Neural progenitor cell (in vitro differentiated cells): Measurements from ENCODE around the gene MYD88. TPM values are rescaled to one million over a fixed set of nuclear protein-coding genes. Genes with fewer than 3 reads are reported as not detected.

ENCODE experiments used
- DNase-seq: peaks from one replicate; pipeline ENCODE4 v3.0.0-alpha.2; 2016; ENCODE audit warnings: low spot score
- H2AFZ ChIP-seq: fragments of 200-600 bp; sonication (generic); replicated peaks from 2 replicates; pipeline ENCODE4 v1.6.1; 2016; ENCODE audit warnings: antibody characterized with exemption
- H3F3A ChIP-seq: fragments of 200-600 bp; sonication (generic); 2 replicates; pipeline ENCODE4 v1.6.1; 2016; ENCODE audit warnings: antibody characterized with exemption, low read depth
- H3K27ac ChIP-seq: fragments of 200-600 bp; sonication (generic); 2 replicates; pipeline ENCODE4 v1.5.1; 2016; ENCODE audit warnings: mild to moderate bottlenecking
- H3K27me3 ChIP-seq: fragments of 200-600 bp; sonication (generic); 2 replicates; pipeline ENCODE4 v1.6.1; 2016; ENCODE audit warnings: mild to moderate bottlenecking, moderate library complexity
- H3K36me3 ChIP-seq: fragments of 200-600 bp; sonication (generic); 2 replicates; pipeline ENCODE4 v1.5.1; 2016
- H3K4me1 ChIP-seq: fragments of 200-600 bp; sonication (generic); 2 replicates; pipeline ENCODE4 v1.6.1; 2016; ENCODE audit warnings: mixed run types
- H3K4me2 ChIP-seq: fragments of 200-600 bp; sonication (generic); 2 replicates; pipeline ENCODE4 v1.6.1; 2016
- H3K4me3 ChIP-seq: fragments of 200-600 bp; sonication (generic); 2 replicates; pipeline ENCODE4 v1.5.1; 2016
- H3K79me2 ChIP-seq: fragments of 200-600 bp; sonication (generic); 2 replicates; pipeline ENCODE4 v1.6.1; 2016; ENCODE audit warnings: low read depth
- H3K9ac ChIP-seq: fragments of 200-600 bp; sonication (generic); 2 replicates; pipeline ENCODE4 v1.6.1; 2016
- H3K9me3 ChIP-seq: fragments of 200-600 bp; sonication (generic); 2 replicates; pipeline ENCODE4 v1.5.1; 2016; ENCODE audit warnings: low read depth
- H4K20me1 ChIP-seq: fragments of 200-600 bp; sonication (generic); 2 replicates; pipeline ENCODE4 v1.6.1; 2016; ENCODE audit warnings: low read depth
- H3K27ac Mint-ChIP-seq: 3 replicates; pipeline ENCODE4 v1.8.0; 2021; ENCODE audit warnings: mixed read lengths
- H3K27me3 Mint-ChIP-seq: 2 replicates; pipeline ENCODE4 v1.8.0; 2022; ENCODE audit warnings: low read depth, mild to moderate bottlenecking, inconsistent platforms, moderate library complexity, mixed read lengths; ENCODE audit not compliant: insufficient read depth
- H3K36me3 Mint-ChIP-seq: 3 replicates; pipeline ENCODE4 v1.8.0; 2021; ENCODE audit warnings: mixed read lengths
- H3K4me1 Mint-ChIP-seq: 3 replicates; pipeline ENCODE4 v1.8.0; 2021; ENCODE audit warnings: mixed read lengths
- H3K4me3 Mint-ChIP-seq: 3 replicates; pipeline ENCODE4 v1.8.0; 2021; ENCODE audit warnings: mild to moderate bottlenecking, moderate library complexity, mixed read lengths
- H3K9me3 Mint-ChIP-seq: 3 replicates; pipeline ENCODE4 v1.8.0; 2020; ENCODE audit warnings: mixed read lengths
- EZH2 ChIP-seq: fragments of 200-600 bp; sonication (generic); IDR thresholded peaks from 2 replicates; pipeline ENCODE4 v1.6.1; 2017; ENCODE audit warnings: antibody characterized with exemption, mild to moderate bottlenecking, moderate library complexity
- EZH2phosphoT487 ChIP-seq: fragments of 200-600 bp; sonication (generic); IDR thresholded peaks from 2 replicates; pipeline ENCODE4 v1.6.1; 2017; ENCODE audit warnings: antibody characterized with exemption
- total RNA-seq: library from RNA; depleted of rRNA; stranded (reverse); fragments of >200 nt; gene quantifications from 2 replicates; pipeline ENCODE4 v1.2.3, GENCODE V29; 2015; ENCODE audit warnings: low replicate concordance
- TF ChIP-seq, protein P1 (sequence below): fragments of 200-600 bp; sonication (generic); IDR thresholded peaks from 2 replicates; pipeline ENCODE4 v1.5.1; 2017; ENCODE audit warnings: antibody characterized with exemption, mild to moderate bottlenecking

Gene MYD88
- total RNA-seq, 1 donor from 2014 or later = 3.1 TPM

DNA sequence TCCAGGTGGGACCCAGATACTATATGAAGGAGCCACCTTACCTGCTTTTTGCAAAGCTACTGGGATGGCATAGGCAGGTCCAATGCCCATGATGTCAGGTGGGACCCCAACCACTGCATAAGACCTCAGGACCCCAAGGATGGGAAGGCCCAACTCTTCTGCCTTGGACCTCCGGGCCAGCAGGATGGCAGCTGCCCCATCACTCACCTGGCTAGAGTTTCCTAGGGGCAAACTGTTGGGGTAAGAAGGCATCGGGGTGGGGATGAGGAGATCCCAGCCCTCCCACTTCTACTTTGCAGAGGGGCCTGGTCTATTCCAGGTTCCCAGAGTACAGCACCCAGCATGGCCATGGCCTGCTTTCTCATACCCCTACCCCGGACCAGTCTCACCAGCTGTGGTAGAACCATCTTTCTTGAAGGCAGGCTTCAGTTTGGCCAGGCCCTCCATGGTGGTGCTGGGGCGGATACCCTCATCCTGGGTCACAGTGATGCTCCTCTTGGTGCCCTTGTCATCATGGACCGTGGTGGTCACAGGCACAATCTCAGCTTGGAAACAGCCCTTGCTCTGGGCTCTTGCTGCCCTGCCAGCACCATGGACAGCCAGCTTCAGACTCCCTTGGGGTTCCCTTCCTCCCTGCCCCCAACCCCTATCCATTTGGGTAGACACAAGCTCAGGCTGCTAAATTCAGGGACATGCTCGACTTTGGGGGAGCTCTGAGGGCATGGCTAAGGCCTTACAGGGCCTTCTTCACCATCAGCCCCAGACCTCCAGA lies 12.2 kb upstream of the MYD88 start:
- Histone ChIP-seq H3K27ac (no peak overlapping the region), H3F3A (no peaks in the 10 kb centered on the region), H3K4me1 (no peaks in the 10 kb centered on the region), H3K36me3 (no peaks in the 10 kb centered on the region), H3K27me3 (no peaks in the 10 kb centered on the region), H4K20me1 (peaks cover 6% of the 10 kb centered on the region), H3K4me3 (no peak overlapping the region), H3K79me2 (no peaks in the 10 kb centered on the region), H3K4me2 (no peak overlapping the region), H3K9ac (no peak overlapping the region), H3K9me3 (no peaks in the 10 kb centered on the region), H2AFZ (no peak overlapping the region)
- no peak overlapping the region for H3K4me3 Mint-ChIP-seq
- no peaks in the 10 kb centered on the region for H3K27me3 Mint-ChIP-seq
- DNase-seq = no peak
- TF ChIP-seq, protein P1, sequence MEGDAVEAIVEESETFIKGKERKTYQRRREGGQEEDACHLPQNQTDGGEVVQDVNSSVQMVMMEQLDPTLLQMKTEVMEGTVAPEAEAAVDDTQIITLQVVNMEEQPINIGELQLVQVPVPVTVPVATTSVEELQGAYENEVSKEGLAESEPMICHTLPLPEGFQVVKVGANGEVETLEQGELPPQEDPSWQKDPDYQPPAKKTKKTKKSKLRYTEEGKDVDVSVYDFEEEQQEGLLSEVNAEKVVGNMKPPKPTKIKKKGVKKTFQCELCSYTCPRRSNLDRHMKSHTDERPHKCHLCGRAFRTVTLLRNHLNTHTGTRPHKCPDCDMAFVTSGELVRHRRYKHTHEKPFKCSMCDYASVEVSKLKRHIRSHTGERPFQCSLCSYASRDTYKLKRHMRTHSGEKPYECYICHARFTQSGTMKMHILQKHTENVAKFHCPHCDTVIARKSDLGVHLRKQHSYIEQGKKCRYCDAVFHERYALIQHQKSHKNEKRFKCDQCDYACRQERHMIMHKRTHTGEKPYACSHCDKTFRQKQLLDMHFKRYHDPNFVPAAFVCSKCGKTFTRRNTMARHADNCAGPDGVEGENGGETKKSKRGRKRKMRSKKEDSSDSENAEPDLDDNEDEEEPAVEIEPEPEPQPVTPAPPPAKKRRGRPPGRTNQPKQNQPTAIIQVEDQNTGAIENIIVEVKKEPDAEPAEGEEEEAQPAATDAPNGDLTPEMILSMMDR = no peak
- TF ChIP-seq EZH2phosphoT487 (no peak), EZH2 (no peak)
- no peak overlapping the region for H3K27ac Mint-ChIP-seq
- H3K36me3 Mint-ChIP-seq = peaks cover 23% of the 10 kb centered on the region
- H3K4me1 Mint-ChIP-seq = no peaks in the 10 kb centered on the region
- H3K9me3 Mint-ChIP-seq = no peaks in the 10 kb centered on the region

DNA sequence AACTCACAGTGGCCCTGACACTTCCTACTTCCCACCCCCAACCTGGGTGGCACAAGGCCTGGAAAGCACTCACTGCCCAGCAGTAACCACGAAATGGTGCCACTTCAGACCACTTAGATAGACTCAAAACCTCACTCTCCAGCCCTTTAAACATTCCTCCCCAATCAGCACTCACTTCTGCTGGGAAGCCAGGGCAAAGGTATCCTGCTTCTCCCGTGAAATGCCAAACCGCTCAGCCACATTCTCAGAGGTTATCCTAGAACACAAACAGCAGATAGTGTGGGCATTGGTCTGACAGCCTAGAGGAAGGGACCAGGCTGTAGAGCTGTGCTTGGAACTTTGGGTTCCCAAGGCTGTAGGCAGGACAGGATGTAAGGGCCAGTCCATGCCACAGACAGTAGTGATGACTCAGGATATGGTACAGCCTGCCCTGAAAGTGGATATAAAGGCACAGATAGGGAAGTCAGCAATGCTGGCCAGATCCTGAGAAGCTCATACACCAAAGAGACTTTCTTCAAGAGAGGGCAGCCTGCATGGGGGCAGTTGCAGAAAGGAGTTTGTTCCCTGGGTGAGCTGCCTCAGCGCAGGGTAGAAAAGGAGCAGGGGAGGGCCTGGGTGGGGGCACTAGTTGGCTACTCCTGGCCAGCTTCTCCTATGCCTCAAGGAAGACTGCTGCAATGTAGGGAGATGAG lies 10.7 kb upstream of the MYD88 start:
- Mint-ChIP-seq H3K9me3 (no peaks in the 10 kb centered on the region), H3K27ac (no peak overlapping the region), H3K4me1 (no peaks in the 10 kb centered on the region), H3K27me3 (no peaks in the 10 kb centered on the region), H3K36me3 (peaks cover 21% of the 10 kb centered on the region), H3K4me3 (no peak overlapping the region)
- no peak overlapping the region for H3K4me2 ChIP-seq
- TF ChIP-seq EZH2phosphoT487 = no peak
- TF ChIP-seq, protein P1 = no peak
- no peak for TF ChIP-seq EZH2
- H4K20me1 ChIP-seq = peaks cover 12% of the 10 kb centered on the region
- DNase-seq = no peak
- H3F3A ChIP-seq = no peaks in the 10 kb centered on the region
- no peaks in the 10 kb centered on the region for H3K36me3 ChIP-seq
- H2AFZ ChIP-seq = no peak overlapping the region
- no peak overlapping the region for H3K4me3 ChIP-seq
- no peak overlapping the region for H3K9ac ChIP-seq
- no peaks in the 10 kb centered on the region for H3K79me2 ChIP-seq
- H3K27me3 ChIP-seq = no peaks in the 10 kb centered on the region
- H3K9me3 ChIP-seq = no peaks in the 10 kb centered on the region
- no peaks in the 10 kb centered on the region for H3K4me1 ChIP-seq
- H3K27ac ChIP-seq = no peak overlapping the region

DNA sequence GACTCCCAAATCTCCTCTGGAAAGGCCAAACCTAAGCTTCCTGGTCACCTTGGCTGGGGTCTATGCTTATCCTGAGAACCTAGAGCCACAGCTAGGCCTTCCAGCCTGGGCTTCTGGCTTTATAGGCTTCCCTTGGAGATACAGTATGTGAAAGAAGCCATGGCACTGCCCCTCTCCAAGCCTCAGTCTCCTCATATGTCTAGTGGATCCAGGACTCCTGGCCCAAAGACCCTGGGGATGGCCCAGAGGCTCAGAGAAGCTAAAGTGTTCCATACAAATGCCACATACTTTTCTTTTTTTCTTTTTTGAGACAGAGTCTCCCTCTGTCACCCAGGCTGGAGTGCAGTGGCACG lies 10.2 kb upstream of the MYD88 start:
- Histone ChIP-seq H3K9ac (no peak overlapping the region), H3K4me2 (no peak overlapping the region), H3K4me3 (no peak overlapping the region), H3F3A (no peaks in the 10 kb centered on the region), H3K4me1 (no peaks in the 10 kb centered on the region), H3K9me3 (no peaks in the 10 kb centered on the region), H3K27me3 (no peaks in the 10 kb centered on the region), H3K79me2 (no peaks in the 10 kb centered on the region), H4K20me1 (peaks cover 9% of the 10 kb centered on the region), H3K36me3 (no peaks in the 10 kb centered on the region), H3K27ac (no peak overlapping the region), H2AFZ (no peak overlapping the region)
- Mint-ChIP-seq H3K4me3 (no peak overlapping the region), H3K27me3 (no peaks in the 10 kb centered on the region), H3K27ac (no peak overlapping the region), H3K9me3 (no peaks in the 10 kb centered on the region), H3K36me3 (peaks cover 21% of the 10 kb centered on the region), H3K4me1 (no peaks in the 10 kb centered on the region)
- DNase-seq = no peak
- TF ChIP-seq, protein P1 = no peak
- TF ChIP-seq EZH2phosphoT487 (no peak), EZH2 (no peak)
